ENCODE data around the gene TBL1XR1. TPM values are rescaled to one million over a fixed set of nuclear protein-coding genes. Genes with fewer than 3 reads are reported as not detected.

The TBL1XR1 gene
- total RNA-seq, 2 experiments from 2014 or later: 63.2 to 67.8 TPM

DNA sequence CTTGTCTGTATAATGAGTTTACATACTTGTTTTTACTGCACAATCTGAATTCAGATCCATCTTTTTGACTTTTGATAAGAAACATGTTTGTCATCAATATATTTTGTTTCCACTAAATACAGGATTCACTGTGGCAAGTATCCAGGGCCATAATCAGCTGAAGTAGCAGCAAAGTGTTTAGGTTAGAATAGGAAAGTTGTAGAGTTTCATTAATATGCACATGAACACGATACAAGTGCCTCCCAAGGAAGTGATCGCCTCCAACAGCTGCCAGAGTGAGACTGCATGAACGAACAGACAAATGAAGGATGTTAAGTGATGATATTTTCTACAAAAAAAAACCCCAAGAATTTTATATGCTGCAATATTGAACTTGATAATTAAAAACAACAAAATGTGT is 204.3 kb downstream of the TBL1XR1 start:
- TF ChIP-seq, protein P1, sequence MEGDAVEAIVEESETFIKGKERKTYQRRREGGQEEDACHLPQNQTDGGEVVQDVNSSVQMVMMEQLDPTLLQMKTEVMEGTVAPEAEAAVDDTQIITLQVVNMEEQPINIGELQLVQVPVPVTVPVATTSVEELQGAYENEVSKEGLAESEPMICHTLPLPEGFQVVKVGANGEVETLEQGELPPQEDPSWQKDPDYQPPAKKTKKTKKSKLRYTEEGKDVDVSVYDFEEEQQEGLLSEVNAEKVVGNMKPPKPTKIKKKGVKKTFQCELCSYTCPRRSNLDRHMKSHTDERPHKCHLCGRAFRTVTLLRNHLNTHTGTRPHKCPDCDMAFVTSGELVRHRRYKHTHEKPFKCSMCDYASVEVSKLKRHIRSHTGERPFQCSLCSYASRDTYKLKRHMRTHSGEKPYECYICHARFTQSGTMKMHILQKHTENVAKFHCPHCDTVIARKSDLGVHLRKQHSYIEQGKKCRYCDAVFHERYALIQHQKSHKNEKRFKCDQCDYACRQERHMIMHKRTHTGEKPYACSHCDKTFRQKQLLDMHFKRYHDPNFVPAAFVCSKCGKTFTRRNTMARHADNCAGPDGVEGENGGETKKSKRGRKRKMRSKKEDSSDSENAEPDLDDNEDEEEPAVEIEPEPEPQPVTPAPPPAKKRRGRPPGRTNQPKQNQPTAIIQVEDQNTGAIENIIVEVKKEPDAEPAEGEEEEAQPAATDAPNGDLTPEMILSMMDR (IDR thresholded peaks at IDR 0.05): no peak
- Histone ChIP-seq H3K36me3 (ENCODE audit: insufficient read depth, low read length) (no peaks in the 10 kb centered on the region), H3K9me3 (ENCODE audit: control insufficient read depth in 1 of 2, insufficient read depth in 1 of 2, low read length in 2 of 2) (peaks cover 5 to 13% of the 10 kb centered on the region in 2 experiments), H3K4me3 (ENCODE audit: low read length) (no peak overlapping the region), H3K27me3 (ENCODE audit: control insufficient read depth in 1 of 2, insufficient read depth in 2 of 2, low read length in 2 of 2) (no peaks in the 10 kb centered on the region), H3K4me1 (ENCODE audit: insufficient read depth, low read length) (no peaks in the 10 kb centered on the region), H3K27ac (ENCODE audit: low read depth in 1 of 2, low read length in 2 of 2) (no peak overlapping the region)
- H3K27me3 Mint-ChIP-seq: no peaks in the 10 kb centered on the region
- peaks cover 2% of the 10 kb centered on the region for H3K9me3 Mint-ChIP-seq
- DNase-seq (no peak), ATAC-seq (ENCODE audit: poor library complexity) (no peak)
- no peak overlapping the region for H3K27ac Mint-ChIP-seq
- intact Hi-C loops (cut with DNase I, micrococcal nuclease): no loop called here
- H3K36me3 Mint-ChIP-seq (ENCODE audit: low read depth): no peaks in the 10 kb centered on the region
- ChIA-PET CTCF (no interaction called here), POLR2A (no interaction called here)
- H3K4me1 Mint-ChIP-seq (ENCODE audit: low read depth): no peaks in the 10 kb centered on the region
- H3K4me3 Mint-ChIP-seq: no peak overlapping the region

DNA sequence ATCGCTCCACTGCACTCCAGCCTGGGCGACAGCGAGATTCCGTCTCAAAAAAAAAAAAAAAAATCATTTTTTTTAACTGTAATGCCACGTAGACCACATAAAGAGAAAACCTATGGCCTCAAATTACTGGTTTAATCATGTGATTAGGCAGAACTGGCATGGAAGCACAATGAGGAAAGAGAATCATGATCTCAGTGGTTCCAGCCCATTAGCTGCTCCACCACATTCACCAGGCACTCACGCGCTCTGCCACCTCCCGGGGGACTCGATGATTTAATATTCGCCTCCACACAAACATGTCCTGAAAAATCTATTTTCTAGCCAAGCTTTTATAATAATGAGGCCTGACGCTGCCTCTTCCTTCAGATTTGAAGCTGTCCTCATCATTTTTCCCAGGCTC is 204.7 kb downstream of the TBL1XR1 start:
- no peaks in the 10 kb centered on the region for H3K36me3 ChIP-seq (ENCODE audit: insufficient read depth, low read length)
- intact Hi-C loops (cut with DNase I, micrococcal nuclease): no loop called here
- TF ChIP-seq, protein P1 (IDR thresholded peaks at IDR 0.05): no peak
- no peak overlapping the region for H3K27ac Mint-ChIP-seq
- DNase-seq (no peak), ATAC-seq (ENCODE audit: poor library complexity) (no peak)
- no peaks in the 10 kb centered on the region for H3K27me3 ChIP-seq (ENCODE audit: control insufficient read depth in 1 of 2, insufficient read depth in 2 of 2, low read length in 2 of 2)
- H3K4me3 Mint-ChIP-seq: no peak overlapping the region
- no peaks in the 10 kb centered on the region for H3K36me3 Mint-ChIP-seq (ENCODE audit: low read depth)
- H3K27me3 Mint-ChIP-seq: no peaks in the 10 kb centered on the region
- H3K4me1 Mint-ChIP-seq (ENCODE audit: low read depth): no peaks in the 10 kb centered on the region
- H3K9me3 ChIP-seq (ENCODE audit: control insufficient read depth in 1 of 2, insufficient read depth in 1 of 2, low read length in 2 of 2): peaks cover 5 to 13% of the 10 kb centered on the region in 2 experiments
- peaks cover 2% of the 10 kb centered on the region for H3K9me3 Mint-ChIP-seq
- ChIA-PET POLR2A (no interaction called here), CTCF (no interaction called here)
- no peak overlapping the region for H3K4me3 ChIP-seq (ENCODE audit: low read length)
- H3K4me1 ChIP-seq (ENCODE audit: insufficient read depth, low read length): no peaks in the 10 kb centered on the region
- no peak overlapping the region for H3K27ac ChIP-seq (ENCODE audit: low read depth in 1 of 2, low read length in 2 of 2)

- no peaks in the 10 kb centered on the region for H3K4me1 ChIP-seq (ENCODE audit: insufficient read depth, low read length)
- H3K27me3 Mint-ChIP-seq: no peaks in the 10 kb centered on the region
- no peaks in the 10 kb centered on the region for H3K27me3 ChIP-seq (ENCODE audit: control insufficient read depth in 1 of 2, insufficient read depth in 2 of 2, low read length in 2 of 2)
- peaks cover 5 to 13% of the 10 kb centered on the region in 2 experiments for H3K9me3 ChIP-seq (ENCODE audit: control insufficient read depth in 1 of 2, insufficient read depth in 1 of 2, low read length in 2 of 2)
- no peak for ATAC-seq (ENCODE audit: poor library complexity)
- H3K27ac ChIP-seq (ENCODE audit: low read depth in 1 of 2, low read length in 2 of 2): no peak overlapping the region
- POLR2A ChIA-PET: no interaction called here
- peaks cover 2% of the 10 kb centered on the region for H3K9me3 Mint-ChIP-seq
- no peaks in the 10 kb centered on the region for H3K36me3 Mint-ChIP-seq (ENCODE audit: low read depth)
- DNase-seq: no peak
- H3K4me1 Mint-ChIP-seq (ENCODE audit: low read depth): no peaks in the 10 kb centered on the region
- CTCF ChIA-PET: no interaction called here
- H3K4me3 Mint-ChIP-seq: no peak overlapping the region
- H3K4me3 ChIP-seq (ENCODE audit: low read length): no peak overlapping the region
- TF ChIP-seq, protein P1 (IDR thresholded peaks at IDR 0.05): no peak
- no peaks in the 10 kb centered on the region for H3K36me3 ChIP-seq (ENCODE audit: insufficient read depth, low read length)
- intact Hi-C loops (cut with DNase I, micrococcal nuclease): no loop called here
- no peak overlapping the region for H3K27ac Mint-ChIP-seq
Measured at GRCh38 chr3:176988795-176989194, 208.5 kb downstream of the TBL1XR1 start.

Data from CD4-positive, alpha-beta T cell (primary cell).